MCF 10A (cell line): ENCODE results near the gene NENF. TPM values are rescaled to one million over a fixed set of nuclear protein-coding genes. Genes with fewer than 3 reads are reported as not detected.

Experiments
- BruUV-seq: library from RNA; stranded (reverse); fragments of 400-500 nt; replicated peaks from 2 replicates; lab custom pipeline; 2021; lab: Mats Ljungman, UMichigan
- CTCF ChIA-PET: fragments of 300-600 bp; sonication (Branson Sonifier 250); formaldehyde crosslinking; extraction: SDS; loops from one replicate; lab custom pipeline; 2021; ENCODE audit warnings: antibody characterized with exemption, inconsistent platforms; lab: Yijun Ruan, JAX
- POLR2A ChIA-PET: fragments of 300-600, 350-650 bp; sonication (Branson Sonifier 250); formaldehyde crosslinking; extraction: SDS; loops from one replicate; lab custom pipeline; 2020; ENCODE audit warnings: antibody characterized with exemption, inconsistent platforms; lab: Yijun Ruan, JAX
- DNase-seq: peaks from one replicate; pipeline ENCODE4 v3.0.0-alpha.2; 2018; ENCODE audit not compliant: unreplicated experiment
- H3K27ac Mint-ChIP-seq: one replicate; pipeline ENCODE4 v1.8.0; 2022; ENCODE audit warnings: mild to moderate bottlenecking, low read depth, mixed read lengths; ENCODE audit not compliant: unreplicated experiment
- H3K27me3 Mint-ChIP-seq: one replicate; pipeline ENCODE4 v1.8.0; 2022; ENCODE audit warnings: mixed read lengths; ENCODE audit not compliant: insufficient read depth, unreplicated experiment
- H3K36me3 Mint-ChIP-seq: one replicate; pipeline ENCODE4 v1.8.0; 2022; ENCODE audit warnings: mild to moderate bottlenecking, moderate library complexity, mixed read lengths; ENCODE audit not compliant: insufficient read depth, unreplicated experiment
- H3K4me1 Mint-ChIP-seq: one replicate; pipeline ENCODE4 v1.8.0; 2022; ENCODE audit warnings: mixed read lengths; ENCODE audit not compliant: insufficient read depth, unreplicated experiment
- H3K4me3 Mint-ChIP-seq: one replicate; pipeline ENCODE4 v1.8.0; 2022; ENCODE audit warnings: mild to moderate bottlenecking, moderate library complexity, mixed read lengths; ENCODE audit not compliant: unreplicated experiment
- H3K9me3 Mint-ChIP-seq: one replicate; pipeline ENCODE4 v1.8.0; 2022; ENCODE audit warnings: mixed read lengths; ENCODE audit not compliant: unreplicated experiment
- intact Hi-C: fragments of 100-400 bp; cut with micrococcal nuclease; formaldehyde crosslinking; loops from 2 replicates; pipeline ENCODE4 v1.14.1; 2022
- total RNA-seq: library from RNA; stranded (reverse); gene quantifications from 2 replicates; pipeline ENCODE4 v1.2.3, GENCODE V29; 2022
- TF ChIP-seq, protein P1 (sequence below): fragments of 200-600 bp; IDR thresholded peaks from one replicate; pipeline ENCODE4 v1.8.0; 2022; ENCODE audit warnings: antibody characterized with exemption, mild to moderate bottlenecking; ENCODE audit not compliant: unreplicated experiment

NENF gene
- total RNA-seq, 1 experiment from 2014 or later: 110 TPM

DNA sequence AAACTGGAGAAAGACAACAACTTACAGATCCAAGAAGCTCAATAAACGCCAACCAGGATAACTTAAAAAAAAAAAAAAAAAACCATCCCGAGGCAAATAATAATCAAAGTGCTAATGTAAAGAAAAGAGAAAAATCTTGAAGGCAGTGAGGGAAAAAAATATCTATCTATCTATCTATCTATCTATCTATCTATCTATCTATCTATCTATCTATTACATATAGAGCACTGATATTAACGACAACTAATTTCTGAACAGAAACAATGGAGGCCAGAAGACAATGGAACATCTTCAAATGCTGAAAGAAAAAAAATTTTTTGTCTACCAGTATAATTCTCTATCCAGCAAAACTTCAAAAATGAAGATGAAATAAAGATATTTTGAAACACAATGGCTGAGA lies 36.1 kb upstream of the NENF start:
- TF ChIP-seq, protein P1, sequence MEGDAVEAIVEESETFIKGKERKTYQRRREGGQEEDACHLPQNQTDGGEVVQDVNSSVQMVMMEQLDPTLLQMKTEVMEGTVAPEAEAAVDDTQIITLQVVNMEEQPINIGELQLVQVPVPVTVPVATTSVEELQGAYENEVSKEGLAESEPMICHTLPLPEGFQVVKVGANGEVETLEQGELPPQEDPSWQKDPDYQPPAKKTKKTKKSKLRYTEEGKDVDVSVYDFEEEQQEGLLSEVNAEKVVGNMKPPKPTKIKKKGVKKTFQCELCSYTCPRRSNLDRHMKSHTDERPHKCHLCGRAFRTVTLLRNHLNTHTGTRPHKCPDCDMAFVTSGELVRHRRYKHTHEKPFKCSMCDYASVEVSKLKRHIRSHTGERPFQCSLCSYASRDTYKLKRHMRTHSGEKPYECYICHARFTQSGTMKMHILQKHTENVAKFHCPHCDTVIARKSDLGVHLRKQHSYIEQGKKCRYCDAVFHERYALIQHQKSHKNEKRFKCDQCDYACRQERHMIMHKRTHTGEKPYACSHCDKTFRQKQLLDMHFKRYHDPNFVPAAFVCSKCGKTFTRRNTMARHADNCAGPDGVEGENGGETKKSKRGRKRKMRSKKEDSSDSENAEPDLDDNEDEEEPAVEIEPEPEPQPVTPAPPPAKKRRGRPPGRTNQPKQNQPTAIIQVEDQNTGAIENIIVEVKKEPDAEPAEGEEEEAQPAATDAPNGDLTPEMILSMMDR: no peak
- H3K27me3 Mint-ChIP-seq: no peaks in the 10 kb centered on the region
- CTCF ChIA-PET: interaction anchor here (0.6 to 1.2 kb wide), 4 partner anchors 30 to 326 kb away, joined by 3 to 9 read pairs (median 5); no protein-coding TSS in a partner anchor
- intact Hi-C loops: no loop called here
- no TSS peak for BruUV-seq
- H3K4me1 Mint-ChIP-seq: no peaks in the 10 kb centered on the region
- H3K27ac Mint-ChIP-seq: no peak overlapping the region
- peaks cover 1% of the 10 kb centered on the region for H3K36me3 Mint-ChIP-seq
- POLR2A ChIA-PET: interaction anchor here (0.7 to 1.5 kb wide), 3 partner anchors 14 to 141 kb away, joined by 3 to 11 read pairs (median 6); partner anchors contain the start of gene PACC1
- H3K4me3 Mint-ChIP-seq: no peak overlapping the region
- DNase-seq: peak; percentile 24
- H3K9me3 Mint-ChIP-seq: peaks cover 32% of the 10 kb centered on the region

DNA sequence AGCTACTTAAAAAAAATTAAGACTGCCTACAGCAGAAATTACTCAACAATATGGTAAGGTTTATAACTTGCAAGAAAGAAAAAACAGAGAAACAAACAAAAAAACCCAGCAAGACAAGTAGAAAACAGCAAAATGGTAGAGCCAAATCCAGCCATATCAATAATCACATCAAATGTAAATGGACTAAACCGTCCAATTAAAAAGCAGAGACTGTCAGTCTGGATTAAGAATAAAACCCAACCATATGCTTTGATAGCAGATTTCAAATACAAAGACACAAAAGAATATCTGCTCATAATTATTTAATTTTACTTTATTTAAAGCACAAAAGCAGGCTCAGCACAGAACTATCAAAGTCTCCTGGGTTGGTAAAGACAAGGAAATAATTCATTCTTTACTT lies 35.5 kb upstream of the NENF start:
- intact Hi-C loops: no loop called here
- H3K27ac Mint-ChIP-seq: no peak overlapping the region
- TF ChIP-seq, protein P1: no peak
- no peaks in the 10 kb centered on the region for H3K27me3 Mint-ChIP-seq
- no peak overlapping the region for H3K4me3 Mint-ChIP-seq
- no TSS peak for BruUV-seq
- peaks cover 4% of the 10 kb centered on the region for H3K4me1 Mint-ChIP-seq
- CTCF ChIA-PET: interaction anchor here (0.7 to 1.2 kb wide), 3 partner anchors 30 to 327 kb away, joined by 3 to 9 read pairs (median 7); no protein-coding TSS in a partner anchor
- POLR2A ChIA-PET: interaction anchor here (1.3 to 1.5 kb wide), 2 partner anchors 14 to 17 kb away, joined by 6 to 11 read pairs; partner anchors contain the start of gene PACC1
- DNase-seq: no peak
- peaks cover 28% of the 10 kb centered on the region for H3K9me3 Mint-ChIP-seq
- peaks cover 6% of the 10 kb centered on the region for H3K36me3 Mint-ChIP-seq

DNA sequence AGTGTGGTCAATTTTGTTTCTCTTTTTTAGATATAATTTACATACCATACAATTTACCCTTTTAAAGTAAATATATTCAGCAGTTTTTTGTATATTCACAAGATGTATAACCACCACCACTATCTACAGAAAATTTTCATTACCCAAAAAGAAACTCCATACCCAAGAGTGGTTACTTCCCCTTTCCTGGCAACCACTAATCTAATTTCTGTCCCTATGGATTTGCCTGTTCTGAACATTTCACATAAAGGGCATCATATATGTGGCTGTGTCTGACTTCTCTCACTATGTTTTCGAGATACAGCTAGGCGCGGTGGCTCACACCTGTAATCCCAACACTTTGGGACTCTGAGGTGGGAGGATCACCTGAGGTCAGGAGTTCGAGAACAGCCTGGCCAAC lies 31.7 kb upstream of the NENF start:
- no TSS peak for BruUV-seq
- DNase-seq: no peak

More for the DNA sequence above, 31.7 kb upstream of the NENF start:
- Mint-ChIP-seq H3K4me3 (no peak overlapping the region), H3K27ac (no peak overlapping the region), H3K4me1 (peaks cover 19% of the 10 kb centered on the region), H3K36me3 (peaks cover 18% of the 10 kb centered on the region), H3K9me3 (peaks cover 20% of the 10 kb centered on the region), H3K27me3 (no peaks in the 10 kb centered on the region)
- ChIA-PET POLR2A (no interaction called here), CTCF (interaction anchor here (2.2 kb wide), 1 partner anchor 27 kb away, joined by 4 read pairs; no protein-coding TSS in a partner anchor)
- TF ChIP-seq, protein P1: no peak
- intact Hi-C loops: no loop called here
